ENCODE measurements around the gene MED28. TPM values are rescaled to one million over a fixed set of nuclear protein-coding genes. Genes with fewer than 3 reads are reported as not detected.

MED28 gene
- total RNA-seq, 2 experiments from 2014 or later, result 27.0 to 86.2 TPM

DNA sequence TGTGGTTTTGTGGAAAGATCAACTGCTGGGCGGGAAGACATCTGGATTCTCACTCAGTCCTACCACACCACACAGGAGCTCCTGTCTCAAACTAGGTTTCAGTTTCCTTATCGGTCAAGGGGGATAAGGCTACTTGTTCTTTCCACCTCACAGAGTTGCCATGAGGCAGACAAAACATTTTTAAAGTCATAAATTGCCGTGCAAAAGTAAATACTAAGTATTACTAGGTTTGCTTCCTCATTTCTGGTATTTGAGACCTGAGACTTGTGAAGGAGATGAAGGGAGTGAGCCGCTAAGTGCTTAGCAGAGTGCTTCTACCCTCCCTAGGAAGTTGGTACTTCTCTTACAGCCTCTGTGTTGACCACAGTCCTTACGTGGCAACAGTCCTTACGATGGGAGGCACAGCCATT lies 36.0 kb upstream of the MED28 start:
- H3K4me3 ChIP-seq (ENCODE audit: low read depth, low read length, poor library complexity, severe bottlenecking), result peak overlapping the region; percentile 79
- peak; percentile 59 for DNase-seq (ENCODE audit: low spot score)
- CTCF ChIA-PET (ENCODE audit: unreplicated experiment), result interaction anchor here (1.0 kb wide), 1 partner anchor 17 kb away, joined by 5 read pairs; no protein-coding TSS in a partner anchor
- H3K4me1 ChIP-seq (ENCODE audit: insufficient read depth, low read length, poor library complexity, severe bottlenecking), result peaks cover 39% of the 10 kb centered on the region
- peaks cover 37% of the 10 kb centered on the region for H3K79me2 ChIP-seq (ENCODE audit: insufficient read depth, low read depth, low read length)
- H3K9me2 ChIP-seq (ENCODE audit: insufficient read depth, low read length), result no peaks in the 10 kb centered on the region
- intact Hi-C loops (cut with micrococcal nuclease; ENCODE audit: unreplicated experiment), result loop anchor here (1.0 to 10.0 kb wide), 4 partner anchors 36 to 1354 kb away; partner anchors contain the start of genes LCORL, MED28 and TAPT1
- POLR2A ChIA-PET, result interaction anchor here (0.6 to 1.6 kb wide), 8 partner anchors 9 to 35 kb away, joined by 3 to 14 read pairs (median 5); partner anchors contain the start of gene MED28
- peaks cover 14% of the 10 kb centered on the region; the same call in 1 of the 2 replicates for H4K20me1 ChIP-seq (ENCODE audit: insufficient read depth, low read length)
- peak overlapping the region; percentile 95 for H3K4me2 ChIP-seq (ENCODE audit: low read length)
- no peak overlapping the region; the same call in 1 of the 2 replicates for H2AFZ ChIP-seq (ENCODE audit: low read length)
- H3K27ac ChIP-seq (ENCODE audit: low read depth, low read length, poor library complexity, severe bottlenecking), result peak overlapping the region; percentile 71
- TF ChIP-seq EZH2phosphoT487 (IDR thresholded peaks at IDR 0.05; ENCODE audit: borderline replicate concordance, low read depth, low read length), result no peak
- TF ChIP-seq, protein P1, sequence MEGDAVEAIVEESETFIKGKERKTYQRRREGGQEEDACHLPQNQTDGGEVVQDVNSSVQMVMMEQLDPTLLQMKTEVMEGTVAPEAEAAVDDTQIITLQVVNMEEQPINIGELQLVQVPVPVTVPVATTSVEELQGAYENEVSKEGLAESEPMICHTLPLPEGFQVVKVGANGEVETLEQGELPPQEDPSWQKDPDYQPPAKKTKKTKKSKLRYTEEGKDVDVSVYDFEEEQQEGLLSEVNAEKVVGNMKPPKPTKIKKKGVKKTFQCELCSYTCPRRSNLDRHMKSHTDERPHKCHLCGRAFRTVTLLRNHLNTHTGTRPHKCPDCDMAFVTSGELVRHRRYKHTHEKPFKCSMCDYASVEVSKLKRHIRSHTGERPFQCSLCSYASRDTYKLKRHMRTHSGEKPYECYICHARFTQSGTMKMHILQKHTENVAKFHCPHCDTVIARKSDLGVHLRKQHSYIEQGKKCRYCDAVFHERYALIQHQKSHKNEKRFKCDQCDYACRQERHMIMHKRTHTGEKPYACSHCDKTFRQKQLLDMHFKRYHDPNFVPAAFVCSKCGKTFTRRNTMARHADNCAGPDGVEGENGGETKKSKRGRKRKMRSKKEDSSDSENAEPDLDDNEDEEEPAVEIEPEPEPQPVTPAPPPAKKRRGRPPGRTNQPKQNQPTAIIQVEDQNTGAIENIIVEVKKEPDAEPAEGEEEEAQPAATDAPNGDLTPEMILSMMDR (conservative IDR thresholded peaks at IDR 0.05; ENCODE audit: low read length), result no peak
- peaks cover 43% of the 10 kb centered on the region for H3K36me3 ChIP-seq (ENCODE audit: insufficient read depth, low read length)
- H3K9me3 ChIP-seq (ENCODE audit: low read length), result no peaks in the 10 kb centered on the region
- no TSS peak for BruUV-seq (replicated peaks)

DNA sequence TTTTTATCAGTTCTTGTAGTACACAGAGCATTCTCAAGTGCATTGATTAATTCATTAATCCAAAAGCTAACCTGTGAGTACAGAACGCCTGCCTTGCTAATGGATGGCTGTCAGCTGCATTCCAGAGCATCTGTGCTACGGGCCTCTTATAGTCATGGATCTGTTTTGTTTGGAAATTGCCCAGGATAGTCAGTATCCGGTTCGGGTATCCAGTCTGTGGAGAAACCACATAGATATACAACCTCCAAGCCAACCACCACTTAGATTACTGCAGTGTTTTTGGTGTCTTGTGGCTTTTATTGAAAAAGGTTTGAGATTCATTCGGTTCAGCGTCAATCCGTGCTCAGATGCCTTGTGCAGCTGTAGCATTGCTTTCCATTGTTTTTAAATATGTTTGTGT lies 33.5 kb upstream of the MED28 start:
- Histone ChIP-seq H3K4me2 (ENCODE audit: low read length) (no peak overlapping the region), H3K9me3 (ENCODE audit: low read length) (no peaks in the 10 kb centered on the region), H3K4me1 (ENCODE audit: insufficient read depth, low read length, poor library complexity, severe bottlenecking) (peaks cover 30% of the 10 kb centered on the region), H3K36me3 (ENCODE audit: insufficient read depth, low read length) (peaks cover 67% of the 10 kb centered on the region), H3K4me3 (ENCODE audit: low read depth, low read length, poor library complexity, severe bottlenecking) (no peak overlapping the region), H3K79me2 (ENCODE audit: insufficient read depth, low read depth, low read length) (peaks cover 37% of the 10 kb centered on the region), H3K27ac (ENCODE audit: low read depth, low read length, poor library complexity, severe bottlenecking) (no peak overlapping the region), H3K9me2 (ENCODE audit: insufficient read depth, low read length) (no peaks in the 10 kb centered on the region), H4K20me1 (ENCODE audit: insufficient read depth, low read length) (peaks cover 14% of the 10 kb centered on the region; the same call in 1 of the 2 replicates), H2AFZ (ENCODE audit: low read length) (no peak overlapping the region)
- intact Hi-C loops (cut with micrococcal nuclease; ENCODE audit: unreplicated experiment), result no loop called here
- BruUV-seq (replicated peaks), result no TSS peak
- no peak for TF ChIP-seq EZH2phosphoT487 (IDR thresholded peaks at IDR 0.05; ENCODE audit: borderline replicate concordance, low read depth, low read length)
- TF ChIP-seq, protein P1 (conservative IDR thresholded peaks at IDR 0.05; ENCODE audit: low read length), result no peak
- no peak for DNase-seq (ENCODE audit: low spot score)
- ChIA-PET POLR2A (interaction anchor here (0.6 kb wide), 2 partner anchors 289 to 772 kb away, joined by 3 read pairs; no protein-coding TSS in a partner anchor), CTCF (ENCODE audit: unreplicated experiment) (no interaction called here)

DNA sequence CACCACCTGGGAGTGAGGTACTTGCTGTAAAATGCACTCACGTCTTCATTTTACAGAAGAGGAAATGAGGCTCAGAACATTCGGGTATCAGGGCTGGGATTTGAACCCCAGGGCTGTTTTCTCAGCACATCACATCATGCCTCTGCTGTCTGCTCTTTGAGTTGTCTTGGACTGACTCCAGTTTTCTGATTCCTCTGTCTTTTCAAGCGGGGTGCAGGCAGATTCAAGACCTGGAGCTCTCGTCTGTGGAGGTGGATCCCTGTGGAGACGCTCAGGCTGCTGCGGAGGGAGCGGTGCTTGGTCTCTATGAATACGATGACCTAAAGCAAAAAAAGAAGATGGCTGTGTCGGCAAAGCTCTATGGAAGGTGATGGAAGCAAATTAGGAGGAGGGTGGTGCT lies 31.2 kb upstream of the MED28 start:
- ChIA-PET CTCF (ENCODE audit: unreplicated experiment) (no interaction called here), POLR2A (interaction anchor here (0.9 to 2.2 kb wide), 3 partner anchors 11 to 36 kb away, joined by 4 to 16 read pairs (median 6); partner anchors contain the start of gene MED28)
- H3K4me2 ChIP-seq (ENCODE audit: low read length), result no peak overlapping the region
- BruUV-seq (replicated peaks), result no TSS peak
- H3K9me2 ChIP-seq (ENCODE audit: insufficient read depth, low read length), result no peaks in the 10 kb centered on the region
- no peaks in the 10 kb centered on the region for H3K9me3 ChIP-seq (ENCODE audit: low read length)
- DNase-seq (ENCODE audit: low spot score), result no peak
- peaks cover 10% of the 10 kb centered on the region; the same call in 1 of the 2 replicates for H4K20me1 ChIP-seq (ENCODE audit: insufficient read depth, low read length)
- no peak overlapping the region for H3K4me3 ChIP-seq (ENCODE audit: low read depth, low read length, poor library complexity, severe bottlenecking)
- TF ChIP-seq, protein P1 (conservative IDR thresholded peaks at IDR 0.05; ENCODE audit: low read length), result no peak
- no peak for TF ChIP-seq EZH2phosphoT487 (IDR thresholded peaks at IDR 0.05; ENCODE audit: borderline replicate concordance, low read depth, low read length)
- H3K79me2 ChIP-seq (ENCODE audit: insufficient read depth, low read depth, low read length), result peaks cover 30% of the 10 kb centered on the region
- no peak overlapping the region for H2AFZ ChIP-seq (ENCODE audit: low read length)
- H3K36me3 ChIP-seq (ENCODE audit: insufficient read depth, low read length), result peaks cover 90% of the 10 kb centered on the region
- intact Hi-C loops (cut with micrococcal nuclease; ENCODE audit: unreplicated experiment), result no loop called here
- H3K27ac ChIP-seq (ENCODE audit: low read depth, low read length, poor library complexity, severe bottlenecking), result no peak overlapping the region
- peaks cover 23% of the 10 kb centered on the region for H3K4me1 ChIP-seq (ENCODE audit: insufficient read depth, low read length, poor library complexity, severe bottlenecking)

Measured in OCI-LY7 (cell line).